Measurements from ENCODE around the gene MUC6.

Gene MUC6

GRCh38 chr11:985406-985805 is 51.1 kb downstream of the MUC6 start:
- Histone ChIP-seq H3K27ac (no peak overlapping the region), H3K4me1 (ENCODE audit: control insufficient read depth in 1 of 2, insufficient read depth in 1 of 2, low read depth in 1 of 2, low read length in 1 of 2) (no peaks in the 10 kb centered on the region), H3K36me3 (peaks cover 88% of the 10 kb centered on the region), H3K27me3 (no peaks in the 10 kb centered on the region), H3K4me3 (ENCODE audit: low read depth in 1 of 2, low read length in 1 of 2) (no peak overlapping the region), H3K9me3 (no peaks in the 10 kb centered on the region)
- no peak for TF ChIP-seq CTCF (IDR thresholded peaks at IDR 0.05)

GRCh38 chr11:984546-984945 is 52.0 kb downstream of the MUC6 start:
- TF ChIP-seq CTCF (IDR thresholded peaks at IDR 0.05): no peak
- Histone ChIP-seq H3K36me3 (peaks cover 82% of the 10 kb centered on the region), H3K4me1 (ENCODE audit: control insufficient read depth in 1 of 2, insufficient read depth in 1 of 2, low read depth in 1 of 2, low read length in 1 of 2) (no peaks in the 10 kb centered on the region), H3K27me3 (no peaks in the 10 kb centered on the region), H3K27ac (no peak overlapping the region), H3K9me3 (no peaks in the 10 kb centered on the region), H3K4me3 (ENCODE audit: low read depth in 1 of 2, low read length in 1 of 2) (no peak overlapping the region)

GRCh38 chr11:981764-982163 is 54.8 kb downstream of the MUC6 start:
- no peaks in the 10 kb centered on the region for H3K4me1 ChIP-seq (ENCODE audit: control insufficient read depth in 1 of 2, insufficient read depth in 1 of 2, low read depth in 1 of 2, low read length in 1 of 2)
- H3K9me3 ChIP-seq: no peaks in the 10 kb centered on the region
- no peak for TF ChIP-seq CTCF (IDR thresholded peaks at IDR 0.05)
- no peak overlapping the region for H3K4me3 ChIP-seq (ENCODE audit: low read depth in 1 of 2, low read length in 1 of 2)
- no peak overlapping the region for H3K27ac ChIP-seq
- no peaks in the 10 kb centered on the region for H3K27me3 ChIP-seq
- peaks cover 82% of the 10 kb centered on the region for H3K36me3 ChIP-seq

GRCh38 chr11:980438-981357 is 55.8 kb downstream of the MUC6 start:
- H3K9me3 ChIP-seq: no peaks in the 10 kb centered on the region
- no peak overlapping the region for H3K27ac ChIP-seq
- no peaks in the 10 kb centered on the region for H3K4me1 ChIP-seq (ENCODE audit: control insufficient read depth in 1 of 2, insufficient read depth in 1 of 2, low read depth in 1 of 2, low read length in 1 of 2)
- no peak for TF ChIP-seq CTCF (IDR thresholded peaks at IDR 0.05)
- H3K27me3 ChIP-seq: no peaks in the 10 kb centered on the region
- no peak overlapping the region for H3K4me3 ChIP-seq (ENCODE audit: low read depth in 1 of 2, low read length in 1 of 2)
- peaks cover 82% of the 10 kb centered on the region for H3K36me3 ChIP-seq

- Histone ChIP-seq H3K9me3 (no peaks in the 10 kb centered on the region), H3K36me3 (peaks cover 78% of the 10 kb centered on the region), H3K4me1 (ENCODE audit: control insufficient read depth in 1 of 2, insufficient read depth in 1 of 2, low read depth in 1 of 2, low read length in 1 of 2) (no peaks in the 10 kb centered on the region), H3K27me3 (no peaks in the 10 kb centered on the region), H3K4me3 (ENCODE audit: low read depth in 1 of 2, low read length in 1 of 2) (no peak overlapping the region), H3K27ac (no peak overlapping the region)
- TF ChIP-seq CTCF (IDR thresholded peaks at IDR 0.05): no peak
Measured at GRCh38 chr11:978781-979180, 57.7 kb downstream of the MUC6 start.
